GM12873 (cell line): Measurements from ENCODE around the gene TNC.

ENCODE experiments used
- TF ChIP-seq, protein P1 (sequence below): IDR thresholded peaks from 2 replicates; pipeline ENCODE4 v1.5.1; 2012; ENCODE audit warnings: low read depth, mild to moderate bottlenecking, moderate library complexity, low read length, control low read depth; ENCODE audit not compliant: insufficient read depth; ENCODE audit errors: missing control alignments

Gene TNC

DNA sequence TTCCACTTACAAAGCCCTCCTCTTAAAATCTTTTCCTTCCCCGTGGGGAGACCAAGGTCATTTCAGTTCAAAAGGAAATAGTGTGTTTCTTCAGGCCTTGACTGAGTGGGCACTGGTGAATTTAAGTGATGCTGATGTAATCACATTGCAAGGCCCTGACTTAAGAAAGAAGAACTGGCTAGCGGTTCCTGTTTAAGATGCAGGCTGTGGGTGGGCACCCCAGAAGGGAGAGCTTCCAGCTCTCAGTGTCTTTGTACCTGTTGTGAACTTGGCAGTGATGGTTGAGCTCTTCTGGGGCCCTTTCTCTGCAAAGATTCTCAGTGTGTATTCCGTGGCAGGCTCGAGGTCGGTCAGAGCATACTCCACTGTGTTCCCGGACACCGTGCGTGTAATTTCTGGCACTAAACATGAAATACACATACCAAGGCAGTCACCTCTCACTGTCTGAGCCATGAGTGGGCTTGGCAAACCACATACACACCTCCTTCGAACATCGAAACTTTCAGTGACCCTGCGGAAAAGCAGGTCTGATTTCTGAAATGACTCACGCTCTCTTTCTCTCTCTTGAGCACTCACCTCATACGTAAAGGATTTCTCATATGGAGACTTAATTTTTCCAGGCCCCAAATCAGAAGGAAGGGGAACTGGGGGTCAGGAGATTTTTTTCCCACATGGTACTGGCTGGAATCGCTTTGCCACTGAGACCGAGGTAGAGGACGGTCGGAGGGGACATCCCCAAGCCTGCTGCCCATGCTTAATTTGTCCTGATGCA, 81.9 kb downstream of the TNC start:
- TF ChIP-seq, protein P1, sequence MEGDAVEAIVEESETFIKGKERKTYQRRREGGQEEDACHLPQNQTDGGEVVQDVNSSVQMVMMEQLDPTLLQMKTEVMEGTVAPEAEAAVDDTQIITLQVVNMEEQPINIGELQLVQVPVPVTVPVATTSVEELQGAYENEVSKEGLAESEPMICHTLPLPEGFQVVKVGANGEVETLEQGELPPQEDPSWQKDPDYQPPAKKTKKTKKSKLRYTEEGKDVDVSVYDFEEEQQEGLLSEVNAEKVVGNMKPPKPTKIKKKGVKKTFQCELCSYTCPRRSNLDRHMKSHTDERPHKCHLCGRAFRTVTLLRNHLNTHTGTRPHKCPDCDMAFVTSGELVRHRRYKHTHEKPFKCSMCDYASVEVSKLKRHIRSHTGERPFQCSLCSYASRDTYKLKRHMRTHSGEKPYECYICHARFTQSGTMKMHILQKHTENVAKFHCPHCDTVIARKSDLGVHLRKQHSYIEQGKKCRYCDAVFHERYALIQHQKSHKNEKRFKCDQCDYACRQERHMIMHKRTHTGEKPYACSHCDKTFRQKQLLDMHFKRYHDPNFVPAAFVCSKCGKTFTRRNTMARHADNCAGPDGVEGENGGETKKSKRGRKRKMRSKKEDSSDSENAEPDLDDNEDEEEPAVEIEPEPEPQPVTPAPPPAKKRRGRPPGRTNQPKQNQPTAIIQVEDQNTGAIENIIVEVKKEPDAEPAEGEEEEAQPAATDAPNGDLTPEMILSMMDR = no peak

DNA sequence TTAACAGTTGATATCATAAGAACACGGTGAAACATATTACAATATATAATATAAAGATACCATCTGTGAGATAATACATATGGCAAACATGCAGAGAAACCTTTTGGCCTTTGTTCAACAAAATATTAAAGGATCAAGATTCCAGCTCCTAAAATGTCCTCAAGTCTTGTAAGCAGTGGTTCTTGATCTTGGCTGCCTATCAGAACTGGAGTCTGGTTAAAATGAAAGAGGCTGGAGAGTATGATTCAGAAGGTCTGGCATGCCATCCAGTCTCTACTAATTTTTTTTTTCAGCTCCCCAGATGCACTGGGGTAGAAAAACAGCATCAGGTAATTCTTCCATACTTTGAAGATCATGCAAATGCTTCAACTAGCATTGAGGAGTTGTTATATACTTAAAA, 83.2 kb downstream of the TNC start:
- TF ChIP-seq, protein P1 = no peak

DNA sequence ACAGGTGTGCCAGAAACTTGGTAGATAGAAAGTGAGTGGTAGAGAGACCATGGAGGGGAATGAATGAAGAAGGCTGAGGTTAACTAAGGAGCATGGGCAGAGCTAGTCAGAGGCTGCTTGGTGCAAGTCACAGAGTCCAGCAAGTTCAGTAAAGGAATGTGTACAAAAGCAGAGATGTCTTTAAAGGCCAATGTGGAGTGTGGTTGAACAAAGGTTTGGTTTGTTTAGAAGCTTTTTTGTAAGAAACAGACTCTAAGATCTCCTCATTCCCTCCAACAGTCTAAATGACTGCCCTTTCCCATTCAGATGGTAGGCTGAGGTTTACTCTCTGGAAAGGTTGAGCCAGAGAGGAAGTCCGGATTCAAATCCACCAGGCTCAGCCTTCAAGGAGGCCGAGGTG, 84.2 kb downstream of the TNC start:
- TF ChIP-seq, protein P1 = no peak

DNA sequence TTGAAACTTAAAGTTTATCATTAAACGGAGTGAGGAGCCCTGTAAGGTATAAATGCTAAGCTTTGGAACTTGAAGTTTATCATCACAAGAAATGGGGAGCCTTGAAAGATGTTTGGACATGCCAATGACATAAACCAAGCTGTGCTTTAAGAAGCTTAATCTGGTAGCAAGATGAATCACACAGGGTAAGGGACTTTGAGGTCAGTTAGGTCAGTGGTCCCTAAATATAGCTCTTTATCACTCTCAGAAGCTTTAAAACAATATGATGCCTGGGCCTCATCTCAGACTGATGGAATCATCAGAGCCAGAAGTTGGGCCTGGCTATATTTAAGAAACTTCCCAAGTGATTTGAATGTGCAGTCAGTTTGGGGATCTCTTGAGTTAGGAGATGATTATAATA, 85.7 kb downstream of the TNC start:
- TF ChIP-seq, protein P1 = no peak

DNA sequence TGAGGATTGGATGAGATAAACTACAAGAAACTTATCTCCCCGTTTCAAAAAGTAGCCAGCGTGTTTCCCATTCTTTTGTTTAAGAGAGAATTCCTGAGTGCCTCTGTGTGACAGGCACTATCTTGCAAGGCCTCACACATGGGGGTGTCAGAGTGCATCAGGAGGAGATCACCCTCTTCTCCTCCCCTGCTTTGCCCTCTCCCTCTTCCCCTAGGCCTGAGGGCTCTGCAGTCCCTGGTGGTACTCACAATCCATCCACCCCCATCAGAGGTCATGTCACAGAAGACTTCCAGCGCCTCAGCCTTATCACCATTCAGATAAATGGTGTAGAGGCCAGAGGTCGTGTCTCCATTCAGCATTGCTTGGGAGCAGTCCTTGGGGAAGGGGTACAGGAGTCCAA, 88.0 kb downstream of the TNC start:
- TF ChIP-seq, protein P1 = no peak

DNA sequence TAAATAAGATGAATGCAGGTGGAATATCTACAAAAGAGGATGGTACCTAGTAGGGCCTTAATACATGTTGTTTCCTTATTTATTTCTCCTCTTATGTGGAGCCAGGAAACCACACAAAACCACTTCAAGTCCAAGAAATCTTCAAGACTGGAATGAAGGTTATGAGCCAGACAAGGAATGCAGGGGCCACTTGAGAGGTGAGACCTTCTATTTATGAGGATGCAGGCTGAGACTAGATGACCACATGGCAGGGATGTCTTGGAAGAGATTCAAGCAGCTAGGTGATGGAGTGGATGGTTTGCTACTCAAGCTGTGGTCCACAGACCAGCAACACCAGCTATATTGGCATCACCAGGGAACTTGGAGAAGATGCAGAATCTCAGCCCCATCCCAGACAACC, 92.2 kb downstream of the TNC start:
- TF ChIP-seq, protein P1 = no peak

DNA sequence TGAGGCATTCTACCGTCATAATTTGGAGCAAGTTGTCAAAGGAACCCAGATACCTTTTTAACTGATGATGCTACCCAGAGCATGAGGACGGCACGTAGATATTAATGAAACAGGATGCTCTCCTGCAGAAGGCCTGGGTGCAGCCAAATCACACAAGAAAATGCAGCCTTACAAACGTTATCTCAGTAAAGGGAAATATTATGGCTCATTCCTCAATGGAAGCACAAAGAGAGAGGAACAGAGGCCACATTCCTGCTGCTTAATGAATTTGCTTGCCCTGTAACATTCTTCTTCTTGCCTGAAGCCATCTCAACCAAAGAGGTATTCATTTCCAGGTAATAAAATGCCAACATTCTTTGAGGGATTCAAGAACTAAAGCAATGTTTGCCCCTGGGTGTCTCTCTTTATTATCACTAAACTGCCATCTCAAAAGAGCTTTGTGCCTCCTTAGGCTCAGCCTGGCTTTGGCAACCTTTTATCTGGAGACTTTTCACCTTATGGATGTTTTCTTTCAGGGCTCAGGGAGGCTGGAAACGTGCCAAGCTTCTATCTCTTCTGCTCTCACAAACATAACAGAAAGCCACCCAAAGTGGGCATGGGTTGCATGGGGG, 92.9 kb downstream of the TNC start:
- TF ChIP-seq, protein P1 = no peak
